HG03135 (cell line): ENCODE results near the gene ITIH4.

Experiments
- ATAC-seq: cut with Tn5 transposase; IDR thresholded peaks from one replicate; pipeline ENCODE4 v1.9.1; 2021; ENCODE audit warnings: mild to moderate bottlenecking, moderate library complexity; ENCODE audit not compliant: unreplicated experiment

The ITIH4 gene

GRCh38 chr3:52773361-52774065 lies 57.0 kb downstream of the ITIH4 start:
- ATAC-seq = no peak

GRCh38 chr3:52771702-52772101 lies 58.8 kb downstream of the ITIH4 start:
- ATAC-seq = no peak

GRCh38 chr3:52771334-52771681 lies 59.2 kb downstream of the ITIH4 start:
- no peak for ATAC-seq

GRCh38 chr3:52770496-52771333 lies 59.8 kb downstream of the ITIH4 start, which contains the start of gene NEK4:
TSS of gene NEK4 (minus strand) at chr3:52770940. CDS start at chr3:52770746, 194 bp downstream.
- ATAC-seq = peak; percentile 85

- ATAC-seq = no peak
These were observed 60.6 kb downstream of the ITIH4 start for GRCh38 chr3:52769786-52770455.

GRCh38 chr3:52763466-52763865 lies 67.0 kb downstream of the ITIH4 start:
- no peak for ATAC-seq
